ENCODE data around the gene AKR7A3. TPM values are rescaled to one million over a fixed set of nuclear protein-coding genes. Genes with fewer than 3 reads are reported as not detected.

AKR7A3 gene
- total RNA-seq, 1 experiment from 2014 or later, result 1.5 TPM

- CTCF ChIA-PET, result interaction anchor here (0.7 to 3.2 kb wide), 13 partner anchors 16 to 366 kb away, joined by 3 to 18 read pairs (median 4); no protein-coding TSS in a partner anchor
- Mint-ChIP-seq H3K36me3 (peaks cover 6% of the 10 kb centered on the region), H3K27ac (peak overlapping the region; percentile 98), H3K4me1 (peaks cover 34% of the 10 kb centered on the region), H3K27me3 (ENCODE audit: low read depth) (no peaks in the 10 kb centered on the region), H3K9me3 (no peaks in the 10 kb centered on the region), H3K4me3 (peak overlapping the region; percentile 56)
- peak; percentile 90 for DNase-seq (ENCODE audit: low spot score)
- POLR2A ChIA-PET, result interaction anchor here (1.0 kb wide), 1 partner anchor 244 kb away, joined by 3 read pairs; no protein-coding TSS in a partner anchor
- peak; percentile 75 for ATAC-seq
- no peak for TF ChIP-seq ZNF423 (CRISPR knock-in tag; IDR thresholded peaks at IDR 0.05)
- TF ChIP-seq NFE2L1 (CRISPR knock-in tag; IDR thresholded peaks at IDR 0.05), result no peak
- TF ChIP-seq ZNF317 (CRISPR knock-in tag; IDR thresholded peaks at IDR 0.05; ENCODE audit: borderline replicate concordance, low read depth), result no peak
- TF ChIP-seq MXD4 (CRISPR knock-in tag; IDR thresholded peaks at IDR 0.05; ENCODE audit: borderline replicate concordance), result no peak
- no peak for TF ChIP-seq CBFB (CRISPR knock-in tag; IDR thresholded peaks at IDR 0.05; ENCODE audit: low read depth)
- no peak for TF ChIP-seq NR3C1 (CRISPR knock-in tag; conservative IDR thresholded peaks at IDR 0.05; ENCODE audit: low read depth)
- no peak for TF ChIP-seq ETV6 (CRISPR knock-in tag; IDR thresholded peaks at IDR 0.05)
- TF ChIP-seq, protein P1, sequence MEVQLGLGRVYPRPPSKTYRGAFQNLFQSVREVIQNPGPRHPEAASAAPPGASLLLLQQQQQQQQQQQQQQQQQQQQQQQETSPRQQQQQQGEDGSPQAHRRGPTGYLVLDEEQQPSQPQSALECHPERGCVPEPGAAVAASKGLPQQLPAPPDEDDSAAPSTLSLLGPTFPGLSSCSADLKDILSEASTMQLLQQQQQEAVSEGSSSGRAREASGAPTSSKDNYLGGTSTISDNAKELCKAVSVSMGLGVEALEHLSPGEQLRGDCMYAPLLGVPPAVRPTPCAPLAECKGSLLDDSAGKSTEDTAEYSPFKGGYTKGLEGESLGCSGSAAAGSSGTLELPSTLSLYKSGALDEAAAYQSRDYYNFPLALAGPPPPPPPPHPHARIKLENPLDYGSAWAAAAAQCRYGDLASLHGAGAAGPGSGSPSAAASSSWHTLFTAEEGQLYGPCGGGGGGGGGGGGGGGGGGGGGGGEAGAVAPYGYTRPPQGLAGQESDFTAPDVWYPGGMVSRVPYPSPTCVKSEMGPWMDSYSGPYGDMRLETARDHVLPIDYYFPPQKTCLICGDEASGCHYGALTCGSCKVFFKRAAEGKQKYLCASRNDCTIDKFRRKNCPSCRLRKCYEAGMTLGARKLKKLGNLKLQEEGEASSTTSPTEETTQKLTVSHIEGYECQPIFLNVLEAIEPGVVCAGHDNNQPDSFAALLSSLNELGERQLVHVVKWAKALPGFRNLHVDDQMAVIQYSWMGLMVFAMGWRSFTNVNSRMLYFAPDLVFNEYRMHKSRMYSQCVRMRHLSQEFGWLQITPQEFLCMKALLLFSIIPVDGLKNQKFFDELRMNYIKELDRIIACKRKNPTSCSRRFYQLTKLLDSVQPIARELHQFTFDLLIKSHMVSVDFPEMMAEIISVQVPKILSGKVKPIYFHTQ (CRISPR knock-in tag; IDR thresholded peaks at IDR 0.05), result no peak
- TF ChIP-seq GABPB1 (CRISPR knock-in tag; IDR thresholded peaks at IDR 0.05), result peak; percentile 62; the same call in 1 of the 2 replicates
- TF ChIP-seq, protein P2, sequence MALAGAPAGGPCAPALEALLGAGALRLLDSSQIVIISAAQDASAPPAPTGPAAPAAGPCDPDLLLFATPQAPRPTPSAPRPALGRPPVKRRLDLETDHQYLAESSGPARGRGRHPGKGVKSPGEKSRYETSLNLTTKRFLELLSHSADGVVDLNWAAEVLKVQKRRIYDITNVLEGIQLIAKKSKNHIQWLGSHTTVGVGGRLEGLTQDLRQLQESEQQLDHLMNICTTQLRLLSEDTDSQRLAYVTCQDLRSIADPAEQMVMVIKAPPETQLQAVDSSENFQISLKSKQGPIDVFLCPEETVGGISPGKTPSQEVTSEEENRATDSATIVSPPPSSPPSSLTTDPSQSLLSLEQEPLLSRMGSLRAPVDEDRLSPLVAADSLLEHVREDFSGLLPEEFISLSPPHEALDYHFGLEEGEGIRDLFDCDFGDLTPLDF (CRISPR knock-in tag; IDR thresholded peaks at IDR 0.05), result no peak
- no peak for TF ChIP-seq TEAD1 (CRISPR knock-in tag; IDR thresholded peaks at IDR 0.05)
- TF ChIP-seq ATF1 (CRISPR knock-in tag; IDR thresholded peaks at IDR 0.05), result no peak
- TF ChIP-seq, protein P3, sequence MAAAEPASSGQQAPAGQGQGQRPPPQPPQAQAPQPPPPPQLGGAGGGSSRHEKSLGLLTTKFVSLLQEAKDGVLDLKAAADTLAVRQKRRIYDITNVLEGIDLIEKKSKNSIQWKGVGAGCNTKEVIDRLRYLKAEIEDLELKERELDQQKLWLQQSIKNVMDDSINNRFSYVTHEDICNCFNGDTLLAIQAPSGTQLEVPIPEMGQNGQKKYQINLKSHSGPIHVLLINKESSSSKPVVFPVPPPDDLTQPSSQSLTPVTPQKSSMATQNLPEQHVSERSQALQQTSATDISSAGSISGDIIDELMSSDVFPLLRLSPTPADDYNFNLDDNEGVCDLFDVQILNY (CRISPR knock-in tag; IDR thresholded peaks at IDR 0.05), result peak; percentile 49; the same call in 1 of the 2 replicates
- TF ChIP-seq HMGXB4 (CRISPR knock-in tag; IDR thresholded peaks at IDR 0.05), result peak; percentile 16; the same call in 1 of the 2 replicates
- TF ChIP-seq IRF1 (CRISPR knock-in tag; IDR thresholded peaks at IDR 0.05), result no peak
- TF ChIP-seq, protein P4, sequence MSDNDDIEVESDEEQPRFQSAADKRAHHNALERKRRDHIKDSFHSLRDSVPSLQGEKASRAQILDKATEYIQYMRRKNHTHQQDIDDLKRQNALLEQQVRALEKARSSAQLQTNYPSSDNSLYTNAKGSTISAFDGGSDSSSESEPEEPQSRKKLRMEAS (CRISPR knock-in tag; IDR thresholded peaks at IDR 0.05), result peak; percentile 78; the same call in 1 of the 2 replicates
- no peak for TF ChIP-seq ZBTB43 (CRISPR knock-in tag; IDR thresholded peaks at IDR 0.05)
- TF ChIP-seq RORB (CRISPR knock-in tag; IDR thresholded peaks at IDR 0.05), result no peak
- no peak for TF ChIP-seq TEAD4 (CRISPR knock-in tag; IDR thresholded peaks at IDR 0.05)
- TF ChIP-seq, protein P5, sequence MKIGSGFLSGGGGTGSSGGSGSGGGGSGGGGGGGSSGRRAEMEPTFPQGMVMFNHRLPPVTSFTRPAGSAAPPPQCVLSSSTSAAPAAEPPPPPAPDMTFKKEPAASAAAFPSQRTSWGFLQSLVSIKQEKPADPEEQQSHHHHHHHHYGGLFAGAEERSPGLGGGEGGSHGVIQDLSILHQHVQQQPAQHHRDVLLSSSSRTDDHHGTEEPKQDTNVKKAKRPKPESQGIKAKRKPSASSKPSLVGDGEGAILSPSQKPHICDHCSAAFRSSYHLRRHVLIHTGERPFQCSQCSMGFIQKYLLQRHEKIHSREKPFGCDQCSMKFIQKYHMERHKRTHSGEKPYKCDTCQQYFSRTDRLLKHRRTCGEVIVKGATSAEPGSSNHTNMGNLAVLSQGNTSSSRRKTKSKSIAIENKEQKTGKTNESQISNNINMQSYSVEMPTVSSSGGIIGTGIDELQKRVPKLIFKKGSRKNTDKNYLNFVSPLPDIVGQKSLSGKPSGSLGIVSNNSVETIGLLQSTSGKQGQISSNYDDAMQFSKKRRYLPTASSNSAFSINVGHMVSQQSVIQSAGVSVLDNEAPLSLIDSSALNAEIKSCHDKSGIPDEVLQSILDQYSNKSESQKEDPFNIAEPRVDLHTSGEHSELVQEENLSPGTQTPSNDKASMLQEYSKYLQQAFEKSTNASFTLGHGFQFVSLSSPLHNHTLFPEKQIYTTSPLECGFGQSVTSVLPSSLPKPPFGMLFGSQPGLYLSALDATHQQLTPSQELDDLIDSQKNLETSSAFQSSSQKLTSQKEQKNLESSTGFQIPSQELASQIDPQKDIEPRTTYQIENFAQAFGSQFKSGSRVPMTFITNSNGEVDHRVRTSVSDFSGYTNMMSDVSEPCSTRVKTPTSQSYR (CRISPR knock-in tag; IDR thresholded peaks at IDR 0.05), result no peak; the same call in 1 of the 2 replicates
- no peak for TF ChIP-seq IRF2 (CRISPR knock-in tag; IDR thresholded peaks at IDR 0.05; ENCODE audit: borderline replicate concordance, low read depth)
- peak; percentile 18; the same call in 1 of the 2 replicates for TF ChIP-seq USF2 (CRISPR knock-in tag; IDR thresholded peaks at IDR 0.05)
- TF ChIP-seq JUN (CRISPR knock-in tag; IDR thresholded peaks at IDR 0.05), result no peak
- TF ChIP-seq SOX15 (CRISPR knock-in tag; IDR thresholded peaks at IDR 0.05), result no peak
- TF ChIP-seq ZNF138 (CRISPR knock-in tag; conservative IDR thresholded peaks at IDR 0.05), result 0 out of 2 replicates have a peak, but pooled peaks have one; percentile 35
Observed at GRCh38 chr1:19338323-19338762, 49.8 kb upstream of the AKR7A3 start.
